Astrocyte (in vitro differentiated cells and primary cell): ENCODE results near the gene C1QTNF1. TPM values are rescaled to one million over a fixed set of nuclear protein-coding genes. Genes with fewer than 3 reads are reported as not detected.

Experiments
- DNase-seq: peaks from one replicate; pipeline ENCODE4 v3.0.0-alpha.2; 2010; ENCODE audit warnings: low read depth
- FAIRE-seq: peaks from 2 replicates; lab custom pipeline; 2011; peaks lifted over from hg19 to GRCh38; lab: Jason Lieb, UNC
- H2AFZ ChIP-seq: 2 replicates; pipeline ENCODE4 v1.6.0; 2012; ENCODE audit warnings: low read depth, low read length, inconsistent platforms
- H3K27ac ChIP-seq: 2 replicates; pipeline ENCODE4 v1.5.1; 2011; ENCODE audit warnings: low read depth, low read length, inconsistent platforms
- H3K27me3 ChIP-seq: 2 replicates; pipeline ENCODE4 v1.6.0; 2011; ENCODE audit warnings: low read length, inconsistent platforms; ENCODE audit not compliant: insufficient read depth
- H3K36me3 ChIP-seq: 2 replicates; pipeline ENCODE4 v1.5.1; 2011; ENCODE audit warnings: low read length, inconsistent platforms; ENCODE audit not compliant: insufficient read depth
- H3K4me1 ChIP-seq: 2 replicates; pipeline ENCODE4 v1.5.1; 2011; ENCODE audit warnings: low read length, inconsistent platforms; ENCODE audit not compliant: insufficient read depth
- H3K4me2 ChIP-seq: 2 replicates; pipeline ENCODE4 v1.6.0; 2012; ENCODE audit warnings: low read length, inconsistent platforms
- H3K4me3 ChIP-seq: 2 replicates; pipeline ENCODE4 v1.5.1; 2011; ENCODE audit warnings: low read depth, mild to moderate bottlenecking, low read length, inconsistent platforms; ENCODE audit not compliant: insufficient read depth
- H3K79me2 ChIP-seq: 2 replicates; pipeline ENCODE4 v1.6.0; 2012; ENCODE audit warnings: mild to moderate bottlenecking, low read length, inconsistent platforms; ENCODE audit not compliant: insufficient read depth
- H3K9ac ChIP-seq: 2 replicates; pipeline ENCODE4 v1.6.0; 2012; ENCODE audit warnings: mild to moderate bottlenecking, low read length, inconsistent platforms
- H3K9me3 ChIP-seq: 2 replicates; pipeline ENCODE4 v1.5.1; 2012; ENCODE audit warnings: low read depth, mild to moderate bottlenecking, low read length, inconsistent platforms; ENCODE audit not compliant: insufficient read depth
- H4K20me1 ChIP-seq: 2 replicates; pipeline ENCODE4 v1.6.0; 2012; ENCODE audit warnings: low read length, inconsistent platforms; ENCODE audit not compliant: insufficient read depth
- H3K27ac Mint-ChIP-seq: one replicate; pipeline ENCODE4 v1.8.0; 2021; ENCODE audit warnings: mild to moderate bottlenecking, mixed read lengths; ENCODE audit not compliant: unreplicated experiment
- H3K27me3 Mint-ChIP-seq: one replicate; pipeline ENCODE4 v1.8.0; 2021; ENCODE audit warnings: low read depth, mixed read lengths; ENCODE audit not compliant: unreplicated experiment
- H3K36me3 Mint-ChIP-seq: one replicate; pipeline ENCODE4 v1.8.0; 2021; ENCODE audit warnings: low read depth, mixed read lengths; ENCODE audit not compliant: unreplicated experiment
- H3K4me1 Mint-ChIP-seq: one replicate; pipeline ENCODE4 v1.8.0; 2021; ENCODE audit warnings: low read depth, mixed read lengths; ENCODE audit not compliant: unreplicated experiment
- H3K4me3 Mint-ChIP-seq: one replicate; pipeline ENCODE4 v1.8.0; 2021; ENCODE audit warnings: mild to moderate bottlenecking, moderate library complexity, mixed read lengths; ENCODE audit not compliant: unreplicated experiment
- H3K9me3 Mint-ChIP-seq: one replicate; pipeline ENCODE4 v1.8.0; 2021; ENCODE audit warnings: mild to moderate bottlenecking, mixed read lengths; ENCODE audit not compliant: unreplicated experiment
- EZH2 ChIP-seq: IDR thresholded peaks from 2 replicates; pipeline ENCODE4 v1.6.1; 2012; ENCODE audit warnings: mild to moderate bottlenecking, low read length, inconsistent platforms; ENCODE audit not compliant: insufficient read depth
- total RNA-seq: library from RNA; stranded (reverse); gene quantifications from 2 replicates; pipeline ENCODE4 v1.2.1, GENCODE V29; 2021
- TF ChIP-seq, protein P1 (sequence below): IDR thresholded peaks from 2 replicates; pipeline ENCODE4 v1.5.1; 2011; ENCODE audit warnings: low read depth, mild to moderate bottlenecking, inconsistent platforms, low read length, moderate library complexity; ENCODE audit not compliant: insufficient read depth

C1QTNF1 gene
- total RNA-seq, 1 donor from 2014 or later: 2.2 TPM

DNA sequence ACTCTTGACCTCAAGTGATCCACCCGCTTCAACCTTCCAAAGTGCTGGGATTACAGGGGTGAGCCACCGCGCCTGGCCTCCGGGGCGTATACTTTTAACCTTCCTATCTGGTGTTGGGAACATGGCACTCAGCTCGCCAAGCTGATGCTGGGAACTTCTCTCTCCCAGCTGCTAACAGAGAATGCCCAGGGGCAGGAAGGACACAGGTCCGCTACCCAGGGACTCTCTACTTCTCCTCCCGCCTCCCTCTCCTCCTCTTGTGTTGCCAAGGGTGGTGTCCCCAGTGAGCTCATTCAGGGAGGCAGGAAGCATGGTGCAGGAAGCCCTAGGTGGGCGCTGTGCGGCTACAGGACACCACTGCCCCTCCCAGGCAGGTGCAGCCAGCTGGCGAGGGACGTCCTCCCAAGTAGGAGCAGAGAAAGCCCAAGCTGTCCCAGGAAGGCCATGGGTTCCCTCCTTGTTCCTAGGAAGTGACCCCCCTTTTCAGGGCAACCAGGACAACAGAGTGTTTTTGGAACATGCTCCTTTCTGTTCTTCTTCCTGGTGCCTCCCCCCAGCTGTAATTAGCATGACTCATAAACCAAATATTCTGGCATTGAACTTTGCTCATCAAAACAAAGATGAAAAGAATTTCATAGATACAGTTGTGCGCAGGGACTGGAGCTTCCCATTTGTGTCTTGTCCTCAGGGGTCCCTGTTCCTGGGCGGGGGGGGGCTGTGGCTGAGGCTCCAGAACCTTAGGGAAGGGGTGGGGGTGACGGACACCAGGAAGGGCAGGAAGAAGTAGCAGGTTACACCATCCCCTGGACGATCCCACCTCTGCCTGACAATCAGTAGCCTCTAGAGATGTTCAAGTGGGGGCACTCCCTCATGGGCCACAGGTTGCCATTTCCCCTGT lies 2.7 kb downstream of the C1QTNF1 start:
- Histone ChIP-seq H3K79me2 (no peaks in the 10 kb centered on the region), H3K27me3 (peaks cover 34% of the 10 kb centered on the region), H3K36me3 (no peaks in the 10 kb centered on the region), H3K4me1 (peaks cover 30% of the 10 kb centered on the region), H4K20me1 (no peaks in the 10 kb centered on the region), H3K27ac (no peak overlapping the region), H3K4me2 (peak overlapping the region; percentile 78), H3K9ac (no peak overlapping the region), H2AFZ (peak overlapping the region; percentile 18), H3K4me3 (peak overlapping the region; percentile 23), H3K9me3 (no peaks in the 10 kb centered on the region)
- no peak overlapping the region for H3K27ac Mint-ChIP-seq
- no peaks in the 10 kb centered on the region for H3K36me3 Mint-ChIP-seq
- TF ChIP-seq, protein P1, sequence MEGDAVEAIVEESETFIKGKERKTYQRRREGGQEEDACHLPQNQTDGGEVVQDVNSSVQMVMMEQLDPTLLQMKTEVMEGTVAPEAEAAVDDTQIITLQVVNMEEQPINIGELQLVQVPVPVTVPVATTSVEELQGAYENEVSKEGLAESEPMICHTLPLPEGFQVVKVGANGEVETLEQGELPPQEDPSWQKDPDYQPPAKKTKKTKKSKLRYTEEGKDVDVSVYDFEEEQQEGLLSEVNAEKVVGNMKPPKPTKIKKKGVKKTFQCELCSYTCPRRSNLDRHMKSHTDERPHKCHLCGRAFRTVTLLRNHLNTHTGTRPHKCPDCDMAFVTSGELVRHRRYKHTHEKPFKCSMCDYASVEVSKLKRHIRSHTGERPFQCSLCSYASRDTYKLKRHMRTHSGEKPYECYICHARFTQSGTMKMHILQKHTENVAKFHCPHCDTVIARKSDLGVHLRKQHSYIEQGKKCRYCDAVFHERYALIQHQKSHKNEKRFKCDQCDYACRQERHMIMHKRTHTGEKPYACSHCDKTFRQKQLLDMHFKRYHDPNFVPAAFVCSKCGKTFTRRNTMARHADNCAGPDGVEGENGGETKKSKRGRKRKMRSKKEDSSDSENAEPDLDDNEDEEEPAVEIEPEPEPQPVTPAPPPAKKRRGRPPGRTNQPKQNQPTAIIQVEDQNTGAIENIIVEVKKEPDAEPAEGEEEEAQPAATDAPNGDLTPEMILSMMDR: no peak
- TF ChIP-seq EZH2: no peak
- DNase-seq: peak; percentile 31
- no peak overlapping the region for H3K4me3 Mint-ChIP-seq
- peaks cover 19% of the 10 kb centered on the region for H3K4me1 Mint-ChIP-seq
- peaks cover 55% of the 10 kb centered on the region for H3K27me3 Mint-ChIP-seq
- FAIRE-seq: no peak
- H3K9me3 Mint-ChIP-seq: peaks cover 3% of the 10 kb centered on the region

GRCh38 chr17:79027274-79027924 lies 3.4 kb downstream of the C1QTNF1 start:
- Histone ChIP-seq H4K20me1 (no peaks in the 10 kb centered on the region), H2AFZ (no peak overlapping the region), H3K4me2 (peak overlapping the region; percentile 78), H3K27me3 (peaks cover 29% of the 10 kb centered on the region), H3K4me1 (peaks cover 30% of the 10 kb centered on the region), H3K36me3 (no peaks in the 10 kb centered on the region), H3K9ac (no peak overlapping the region), H3K9me3 (no peaks in the 10 kb centered on the region), H3K79me2 (no peaks in the 10 kb centered on the region), H3K27ac (no peak overlapping the region), H3K4me3 (no peak overlapping the region)
- FAIRE-seq: no peak
- H3K4me3 Mint-ChIP-seq: no peak overlapping the region
- H3K9me3 Mint-ChIP-seq: peaks cover 2% of the 10 kb centered on the region
- no peaks in the 10 kb centered on the region for H3K36me3 Mint-ChIP-seq
- TF ChIP-seq, protein P1: no peak
- no peak for TF ChIP-seq EZH2
- peaks cover 55% of the 10 kb centered on the region for H3K27me3 Mint-ChIP-seq
- H3K27ac Mint-ChIP-seq: no peak overlapping the region
- H3K4me1 Mint-ChIP-seq: peaks cover 19% of the 10 kb centered on the region
- no peak for DNase-seq
